Stimulated activated naive B cell treated with anti-CD40 and anti-IgM and Interleukin-4, amounts not matched to agents 10 μg/mL and 1 μg/mL and 100 μg/mL, for 72 hours (primary cell): ENCODE results near the gene RIPPLY3.
A peak's percentile ranks its signal among the peaks of the same experiment; 100 is the strongest.
"Not testable (repeated sequence)": the region's sequence is repeated elsewhere in the genome, so short reads cannot be mapped to it uniquely, and the experiment has no call there.

Experiments
- ATAC-seq, 2 donors: fragments of 150-1000 bp; cut with Tn5 transposase; replicated peaks; 2 replicates each; pipeline ENCODE4 v1.10.0; 2021; ENCODE audit warnings: moderate library complexity in 1 of 2
- DNase-seq: peaks from one replicate; pipeline ENCODE4 v3.0.0; 2021
- H3K27ac Mint-ChIP-seq: one replicate; pipeline ENCODE4 v1.8.0; 2022; ENCODE audit warnings: mild to moderate bottlenecking, mixed read lengths
- H3K27me3 Mint-ChIP-seq, 2 donors: one replicate each; pipeline ENCODE4 v1.8.0; 2022; ENCODE audit warnings: mixed read lengths in 2 of 2
- H3K36me3 Mint-ChIP-seq, 2 donors: one replicate each; pipeline ENCODE4 v1.8.0; 2022; ENCODE audit warnings: mixed read lengths in 2 of 2, mild to moderate bottlenecking in 1 of 2
- H3K4me1 Mint-ChIP-seq, 2 donors: one replicate each; pipeline ENCODE4 v1.8.0; 2022; ENCODE audit warnings: mixed read lengths in 2 of 2, mild to moderate bottlenecking in 1 of 2
- H3K4me3 Mint-ChIP-seq, 2 donors: one replicate each; pipeline ENCODE4 v1.8.0; 2022; ENCODE audit warnings: mild to moderate bottlenecking in 2 of 2, mixed read lengths in 2 of 2, moderate library complexity in 1 of 2
- H3K9me3 Mint-ChIP-seq, 2 donors: one replicate each; pipeline ENCODE4 v1.8.0; 2022; ENCODE audit warnings: mixed read lengths in 2 of 2, mild to moderate bottlenecking in 1 of 2

The RIPPLY3 gene

DNA sequence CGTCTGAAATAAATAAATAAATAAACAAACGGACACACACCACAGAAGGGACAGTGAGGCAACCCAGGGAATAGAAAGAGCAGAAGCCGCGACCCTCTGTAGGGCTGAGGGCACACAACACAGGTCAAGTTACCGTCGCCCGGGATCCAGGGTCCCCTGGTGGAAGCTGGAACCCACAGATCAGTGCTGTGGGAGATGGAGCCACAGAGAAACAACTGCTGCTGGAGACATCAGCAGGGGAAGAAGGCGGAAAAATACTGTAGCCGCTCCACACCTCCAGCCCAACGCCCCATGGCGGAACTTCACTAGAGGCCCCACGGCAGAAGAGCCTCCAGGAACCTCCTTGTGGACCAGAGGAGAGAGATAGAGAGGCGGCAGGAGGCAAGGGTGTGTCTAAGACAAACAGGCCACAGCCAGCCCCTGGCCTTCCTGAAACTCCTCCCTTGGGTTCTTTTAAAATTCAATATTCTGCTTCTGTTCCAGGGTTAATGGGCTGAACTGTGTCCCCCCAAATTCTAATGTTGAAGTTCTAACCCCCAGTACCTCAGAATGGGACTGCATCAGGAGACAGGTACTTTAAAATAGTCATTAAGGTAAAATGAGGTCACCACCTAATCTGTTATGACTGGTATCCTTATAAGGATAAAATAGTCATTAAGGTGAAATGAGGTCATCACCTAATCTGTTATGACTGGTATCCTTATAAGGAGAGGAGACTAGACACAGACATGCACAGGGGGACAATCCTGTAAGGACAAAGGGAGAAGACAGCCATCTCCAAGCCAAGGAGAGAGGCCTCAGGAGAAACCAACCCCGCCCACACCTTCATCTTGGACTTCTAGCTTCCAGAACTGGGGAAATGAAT lies 32.3 kb upstream of the RIPPLY3 start:
- Mint-ChIP-seq H3K27me3 (no peaks in the 10 kb centered on the region), H3K9me3 (no peaks in the 10 kb centered on the region), H3K27ac (no peak overlapping the region), H3K4me3 (no peak overlapping the region), H3K4me1 (peaks cover 14 to 30% of the 10 kb centered on the region in 2 donors), H3K36me3 (no peaks in the 10 kb centered on the region)
- DNase-seq (no peak), ATAC-seq (peak; percentile 17 to 36)

GRCh38 chr21:36974851-36975192 lies 31.7 kb upstream of the RIPPLY3 start:
- H3K4me3 Mint-ChIP-seq, result no peak overlapping the region
- no peaks in the 10 kb centered on the region for H3K27me3 Mint-ChIP-seq
- H3K4me1 Mint-ChIP-seq, result peaks cover 14 to 28% of the 10 kb centered on the region in 2 donors
- ATAC-seq, result no peak
- H3K9me3 Mint-ChIP-seq, result no peaks in the 10 kb centered on the region
- no peaks in the 10 kb centered on the region for H3K36me3 Mint-ChIP-seq
- no peak overlapping the region for H3K27ac Mint-ChIP-seq
- DNase-seq, result no peak

GRCh38 chr21:36976228-36976861 lies 30.2 kb upstream of the RIPPLY3 start:
- Mint-ChIP-seq H3K27me3 (peaks cover 5 to 7% of the 10 kb centered on the region in 2 donors), H3K9me3 (no peaks in the 10 kb centered on the region), H3K4me1 (peaks cover 18 to 39% of the 10 kb centered on the region in 2 donors), H3K4me3 (no peak overlapping the region), H3K27ac (no peak overlapping the region), H3K36me3 (no peaks in the 10 kb centered on the region)
- no peak for DNase-seq
- no peak for ATAC-seq

GRCh38 chr21:36976882-36977651 lies 29.4 kb upstream of the RIPPLY3 start:
- Mint-ChIP-seq H3K9me3 (no peaks in the 10 kb centered on the region), H3K4me1 (peaks cover 18 to 41% of the 10 kb centered on the region in 2 donors), H3K27me3 (peaks cover 5 to 7% of the 10 kb centered on the region in 2 donors), H3K4me3 (peak overlapping the region in 1 of 2 donors; percentile 23), H3K27ac (no peak overlapping the region), H3K36me3 (no peaks in the 10 kb centered on the region)
- peak; percentile 63 to 73 for ATAC-seq
- DNase-seq, result no peak

- ATAC-seq (peak; percentile 54 to 62), DNase-seq (no peak)
- H3K4me1 Mint-ChIP-seq, result peaks cover 18 to 41% of the 10 kb centered on the region in 2 donors
- H3K9me3 Mint-ChIP-seq, result no peaks in the 10 kb centered on the region
- H3K4me3 Mint-ChIP-seq, result peak overlapping the region; percentile 83 to 89
- H3K27me3 Mint-ChIP-seq, result peaks cover 5 to 7% of the 10 kb centered on the region in 2 donors
- H3K36me3 Mint-ChIP-seq, result no peaks in the 10 kb centered on the region
- peak overlapping the region; percentile 85 for H3K27ac Mint-ChIP-seq
These were observed 26.0 kb upstream of the RIPPLY3 start for GRCh38 chr21:36980280-36981048.

DNA sequence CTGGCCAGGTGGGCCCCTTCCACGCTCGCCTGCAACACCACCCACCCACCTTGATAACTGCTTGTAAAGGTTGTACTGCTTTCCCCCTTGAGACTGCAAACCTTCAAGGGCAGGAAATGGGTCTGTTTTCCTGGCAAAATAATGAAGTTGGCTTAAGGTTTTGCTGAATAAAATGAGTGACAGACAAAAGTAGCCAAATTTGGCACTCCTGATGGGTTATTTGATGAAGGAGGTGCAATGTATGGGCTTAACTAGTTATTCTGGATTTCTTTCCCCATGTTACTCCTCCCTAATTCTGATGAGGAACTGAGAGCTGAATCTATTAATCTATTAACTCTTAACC lies 25.5 kb upstream of the RIPPLY3 start:
- ATAC-seq (peak; percentile 33 to 40), DNase-seq (no peak)
- H3K36me3 Mint-ChIP-seq, result no peaks in the 10 kb centered on the region
- no peaks in the 10 kb centered on the region for H3K9me3 Mint-ChIP-seq
- peak overlapping the region; percentile 85 for H3K27ac Mint-ChIP-seq
- peaks cover 18 to 40% of the 10 kb centered on the region in 2 donors for H3K4me1 Mint-ChIP-seq
- H3K27me3 Mint-ChIP-seq, result peaks cover 5 to 7% of the 10 kb centered on the region in 2 donors
- H3K4me3 Mint-ChIP-seq, result peak overlapping the region; percentile 83 to 89

DNA sequence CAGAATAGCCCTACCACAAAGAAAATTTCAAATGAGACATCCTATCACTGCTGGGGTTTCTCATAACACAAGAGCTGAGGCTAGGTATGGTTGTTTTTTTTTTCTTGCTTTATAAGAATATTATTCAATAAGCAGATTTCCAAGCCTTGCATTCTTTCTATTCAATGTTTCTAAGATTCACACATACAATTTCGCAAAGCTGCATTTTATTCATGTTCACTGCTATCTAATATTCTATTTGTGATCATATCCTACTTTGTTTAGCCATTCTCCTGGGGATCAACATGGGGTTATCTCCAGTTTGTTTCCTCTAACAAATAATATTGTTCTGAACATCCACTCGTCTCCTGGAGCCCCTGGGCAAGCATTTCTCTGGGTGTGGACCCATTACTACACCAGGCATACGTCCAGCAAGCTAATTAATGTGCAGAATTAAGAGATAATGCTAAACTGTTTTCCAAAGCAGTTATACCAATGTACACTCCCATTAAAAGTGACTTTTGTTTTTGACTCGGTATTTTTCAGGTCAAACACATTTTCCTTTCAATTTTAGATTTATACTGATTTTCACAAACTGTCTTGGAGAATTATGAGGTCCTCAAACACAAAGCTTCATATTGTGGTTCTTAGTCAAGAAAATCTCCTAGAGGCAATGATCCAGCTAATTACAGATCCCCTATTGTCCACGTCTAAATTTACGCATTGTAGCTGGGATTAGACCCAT lies 24.4 kb upstream of the RIPPLY3 start:
- Mint-ChIP-seq H3K27me3 (peaks cover 5 to 7% of the 10 kb centered on the region in 2 donors), H3K4me1 (peaks cover 11 to 29% of the 10 kb centered on the region in 2 donors), H3K36me3 (no peaks in the 10 kb centered on the region), H3K4me3 (no peak overlapping the region), H3K9me3 (no peaks in the 10 kb centered on the region), H3K27ac (no peak overlapping the region)
- no peak for DNase-seq
- no peak for ATAC-seq

DNA sequence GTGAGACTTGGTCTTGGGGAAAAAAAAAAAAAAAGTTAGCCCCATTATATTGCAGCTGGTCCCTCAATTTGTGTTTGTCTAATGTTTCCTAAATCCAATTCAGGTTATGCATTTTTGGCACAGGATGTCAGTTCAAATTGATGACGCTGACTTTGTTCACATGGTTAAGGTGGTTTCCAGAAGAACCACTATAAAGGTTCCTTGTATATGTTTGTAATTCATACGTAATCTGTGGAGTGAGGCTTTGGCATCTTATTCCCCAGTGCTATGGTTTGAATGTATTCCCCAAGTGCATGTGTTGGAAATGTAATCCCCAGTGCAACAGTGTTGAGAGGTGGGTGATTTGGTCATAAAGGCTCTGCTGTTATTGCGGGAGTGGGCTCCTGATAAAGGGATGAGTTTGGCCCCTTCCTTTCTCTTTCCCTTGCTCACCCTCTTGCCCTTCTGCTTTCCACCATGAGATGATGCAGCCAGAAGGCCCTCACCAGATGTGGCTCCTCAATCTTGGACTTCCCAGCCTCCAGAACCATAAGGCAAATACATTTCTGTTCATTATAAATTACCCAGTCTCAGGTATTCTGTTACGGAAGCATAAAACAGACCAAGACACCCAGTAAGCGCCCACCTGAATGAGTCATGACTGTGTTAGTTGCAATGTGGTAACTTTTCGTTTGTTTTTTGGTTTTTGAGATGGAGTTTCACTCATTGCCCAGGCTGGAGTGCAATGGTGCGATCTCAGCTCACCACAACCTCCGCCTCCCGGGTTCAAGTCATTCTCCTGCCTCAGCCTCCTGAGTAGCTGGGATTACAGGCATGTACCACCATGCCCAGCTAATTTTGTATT lies 20.5 kb upstream of the RIPPLY3 start:
- ATAC-seq (no peak), DNase-seq (no peak)
- H3K9me3 Mint-ChIP-seq, result peaks cover 0 to 4% of the 10 kb centered on the region in 2 donors
- no peak overlapping the region for H3K27ac Mint-ChIP-seq
- H3K36me3 Mint-ChIP-seq, result peaks cover 0 to 1% of the 10 kb centered on the region in 2 donors
- H3K4me3 Mint-ChIP-seq, result no peak overlapping the region
- H3K4me1 Mint-ChIP-seq, result peaks cover 7 to 21% of the 10 kb centered on the region in 2 donors
- H3K27me3 Mint-ChIP-seq, result peaks cover 2% of the 10 kb centered on the region in 2 donors

DNA sequence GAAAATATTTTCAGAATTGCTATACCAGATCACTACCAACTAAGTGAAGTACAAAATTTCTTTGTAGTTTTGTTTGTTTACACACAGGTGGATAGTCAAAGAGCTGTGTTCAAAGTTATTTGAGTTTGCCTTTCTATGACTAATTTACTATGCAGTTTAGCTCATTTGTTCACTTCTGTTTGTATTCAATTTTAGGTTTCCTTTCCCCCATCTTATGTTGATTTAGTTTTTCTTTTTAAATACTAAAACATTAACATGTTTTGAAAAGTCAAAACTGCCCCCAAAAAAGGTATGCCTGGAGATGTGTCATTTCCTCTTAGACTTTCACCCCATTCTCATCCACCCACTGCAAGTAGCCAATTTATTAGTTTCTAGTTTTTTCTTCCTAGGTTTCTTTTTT lies 18.7 kb upstream of the RIPPLY3 start:
- Mint-ChIP-seq H3K4me3 (no peak overlapping the region), H3K4me1 (peaks cover 6 to 15% of the 10 kb centered on the region in 2 donors), H3K27me3 (no peaks in the 10 kb centered on the region), H3K9me3 (peaks cover 0 to 4% of the 10 kb centered on the region in 2 donors), H3K27ac (no peak overlapping the region), H3K36me3 (peaks cover 0 to 1% of the 10 kb centered on the region in 2 donors)
- no peak for DNase-seq
- ATAC-seq, result no peak

DNA sequence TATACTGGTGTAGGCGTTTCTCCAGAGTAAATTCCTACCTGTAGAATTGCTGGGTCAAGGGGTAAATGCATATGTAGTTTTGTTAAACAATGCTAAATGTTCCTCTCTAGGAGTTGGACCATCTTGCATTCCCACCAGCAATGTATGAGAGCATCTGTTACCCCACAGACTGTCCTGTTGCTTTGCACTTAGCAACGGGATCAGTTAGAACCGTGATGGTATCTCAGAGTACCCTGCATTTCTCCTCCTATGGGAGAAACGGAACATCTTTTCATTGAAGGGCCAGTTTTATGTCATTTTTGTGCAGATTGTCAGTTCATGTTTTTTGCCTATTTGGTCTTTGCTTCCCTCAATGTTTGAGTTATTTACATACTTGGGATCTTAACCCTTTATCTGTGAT lies 18.0 kb upstream of the RIPPLY3 start:
- peaks cover 1 to 4% of the 10 kb centered on the region in 2 donors for H3K9me3 Mint-ChIP-seq
- H3K4me1 Mint-ChIP-seq, result peaks cover 6 to 15% of the 10 kb centered on the region in 2 donors
- DNase-seq, result no peak
- peaks cover 0 to 1% of the 10 kb centered on the region in 2 donors for H3K36me3 Mint-ChIP-seq
- no peak overlapping the region for H3K4me3 Mint-ChIP-seq
- H3K27ac Mint-ChIP-seq, result peak overlapping the region; percentile 17
- ATAC-seq, result no peak
- H3K27me3 Mint-ChIP-seq, result peaks cover 0 to 5% of the 10 kb centered on the region in 2 donors

GRCh38 chr21:36989199-36989698 lies 17.3 kb upstream of the RIPPLY3 start:
- Mint-ChIP-seq H3K4me1 (peaks cover 6 to 15% of the 10 kb centered on the region in 2 donors), H3K27ac (peak overlapping the region; percentile 95), H3K4me3 (peak overlapping the region; percentile 90 to 92)
- not testable (repeated sequence) for DNase-seq, H3K27me3 Mint-ChIP-seq, H3K36me3 Mint-ChIP-seq, H3K9me3 Mint-ChIP-seq, ATAC-seq

- H3K4me1 Mint-ChIP-seq, result peaks cover 6 to 17% of the 10 kb centered on the region in 2 donors
- H3K4me3 Mint-ChIP-seq, result peak overlapping the region; percentile 90 to 92
- peak; percentile 87 for DNase-seq
- H3K9me3 Mint-ChIP-seq, result peaks cover 1 to 4% of the 10 kb centered on the region in 2 donors
- ATAC-seq, result peak; percentile 94
- peaks cover 0 to 5% of the 10 kb centered on the region in 2 donors for H3K27me3 Mint-ChIP-seq
- H3K36me3 Mint-ChIP-seq, result peaks cover 0 to 1% of the 10 kb centered on the region in 2 donors
- H3K27ac Mint-ChIP-seq, result peak overlapping the region; percentile 95
These were observed 16.6 kb upstream of the RIPPLY3 start for GRCh38 chr21:36989699-36990507.
